Fibroblast of villous mesenchyme (primary cell): ENCODE results near the gene RSL1D1. TPM values are rescaled to one million over a fixed set of nuclear protein-coding genes. Genes with fewer than 3 reads are reported as not detected.

ENCODE experiments used
- DNase-seq: peaks from one replicate; pipeline ENCODE4 v3.0.0-alpha.2; 2010; ENCODE audit warnings: low read depth
- H3K4me3 ChIP-seq: 2 replicates; pipeline ENCODE4 v1.5.1; 2011; ENCODE audit warnings: low read depth, mild to moderate bottlenecking, low read length
- CTCF ChIP-seq: IDR thresholded peaks from 2 replicates; pipeline ENCODE4 v1.5.1; 2012; ENCODE audit warnings: low read depth, mild to moderate bottlenecking, low read length; ENCODE audit not compliant: insufficient read depth
- total RNA-seq: library from RNA; depleted of rRNA; stranded (reverse); fragments of >200 nt; gene quantifications from 2 replicates; pipeline ENCODE4 v1.2.3, GENCODE V29; 2012

The RSL1D1 gene
- total RNA-seq, 1 donor, result 117 TPM

DNA sequence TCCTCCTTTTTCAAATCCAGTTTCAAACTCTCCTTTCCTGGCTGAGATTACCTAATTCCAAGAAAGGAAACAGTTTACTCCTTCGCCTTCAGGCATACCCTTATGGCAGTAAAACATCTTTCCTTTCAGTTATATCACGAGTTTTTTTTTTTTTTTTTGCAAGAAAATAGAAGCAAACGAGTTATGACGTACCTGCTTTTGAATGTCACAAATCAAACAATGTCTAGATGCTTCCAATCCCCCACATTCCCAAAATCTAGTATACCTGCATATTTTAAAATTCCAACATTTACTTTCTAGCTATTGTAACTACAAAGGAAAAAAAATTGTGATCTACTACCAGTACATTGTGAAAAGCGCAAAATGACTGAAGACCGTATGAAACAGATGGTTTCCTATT is 35.5 kb upstream of the RSL1D1 start:
- H3K4me3 ChIP-seq, result no peak overlapping the region
- no peak for TF ChIP-seq CTCF
- DNase-seq, result no peak

DNA sequence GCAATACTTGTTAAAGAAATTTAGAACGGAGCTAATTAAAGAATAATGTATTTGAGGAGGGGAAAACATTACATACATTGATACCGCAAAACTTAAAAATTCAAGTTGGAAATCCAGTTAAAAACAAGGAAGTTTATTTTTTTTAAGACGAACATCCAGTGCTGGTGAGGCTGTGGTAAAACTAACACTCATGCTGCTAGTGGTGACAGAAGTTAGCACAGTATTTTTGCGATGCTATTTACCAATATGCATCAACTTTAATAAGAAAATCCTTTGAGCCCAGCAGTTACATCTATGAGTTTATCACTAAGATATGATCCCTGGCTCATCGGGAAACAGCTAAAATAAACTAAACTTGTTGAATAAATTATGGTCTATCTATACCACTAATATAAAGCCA is 32.7 kb upstream of the RSL1D1 start:
- DNase-seq, result no peak
- no peak for TF ChIP-seq CTCF
- no peak overlapping the region for H3K4me3 ChIP-seq

- TF ChIP-seq CTCF, result no peak
- no peak overlapping the region for H3K4me3 ChIP-seq
- no peak for DNase-seq
Measured at GRCh38 chr16:11880007-11880406, 28.7 kb upstream of the RSL1D1 start.

- no peak overlapping the region for H3K4me3 ChIP-seq
- peak; percentile 44 for DNase-seq
- TF ChIP-seq CTCF, result no peak
Measured at GRCh38 chr16:11877374-11877773, 26.0 kb upstream of the RSL1D1 start.

DNA sequence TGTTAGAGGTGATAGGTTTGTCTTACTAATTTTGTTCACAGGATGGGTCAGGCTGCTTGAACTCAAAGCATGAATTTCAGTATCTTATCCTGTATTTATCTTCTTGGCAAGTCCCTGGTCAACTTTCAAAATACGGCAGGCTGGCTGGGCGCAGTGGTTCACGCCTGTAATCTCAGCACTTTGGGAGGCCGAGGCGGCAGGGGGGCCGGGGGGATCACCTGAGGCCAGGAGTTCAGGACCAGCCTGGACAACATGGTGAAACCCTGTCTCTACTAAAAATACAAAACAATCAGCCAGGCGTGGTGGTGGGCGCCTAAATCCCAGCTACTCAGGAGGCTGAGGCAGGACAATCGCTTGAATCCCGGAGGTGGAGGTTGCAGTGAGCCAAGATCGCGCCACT is 25.0 kb upstream of the RSL1D1 start:
- TF ChIP-seq CTCF, result no peak
- no peak overlapping the region for H3K4me3 ChIP-seq
- DNase-seq, result no peak

DNA sequence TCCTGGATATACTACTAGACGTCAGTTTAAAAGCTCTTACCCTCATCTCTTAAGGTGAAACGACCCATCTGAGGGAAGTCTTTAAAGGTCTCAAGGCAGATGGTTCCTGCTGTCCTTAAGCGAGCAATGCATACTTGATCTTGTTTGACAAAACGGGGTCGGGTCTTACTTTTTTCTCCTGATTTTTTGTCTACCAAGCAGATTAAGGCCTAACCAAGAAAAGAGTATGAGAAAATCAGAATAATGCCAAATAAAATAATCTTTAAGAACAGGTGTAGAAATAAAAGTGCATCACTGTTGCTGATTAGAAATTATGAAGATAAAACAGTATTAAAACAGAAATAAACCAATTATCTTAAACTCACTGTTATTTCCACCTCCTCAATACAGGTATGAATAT is 24.4 kb upstream of the RSL1D1 start:
- no peak for TF ChIP-seq CTCF
- no peak for DNase-seq
- no peak overlapping the region for H3K4me3 ChIP-seq

- H3K4me3 ChIP-seq, result no peak overlapping the region
- DNase-seq, result peak; percentile 73
- peak; percentile 7 for TF ChIP-seq CTCF
Measured at GRCh38 chr16:11871193-11871592, 19.9 kb upstream of the RSL1D1 start.
